Naive thymus-derived CD4-positive, alpha-beta T cell (primary cell): ENCODE measurements around the gene AKAP8L. TPM values are rescaled to one million over a fixed set of nuclear protein-coding genes. Genes with fewer than 3 reads are reported as not detected.

Experiments
- ATAC-seq: fragments of 150-1000 bp; cut with Tn5 transposase; 2 replicates; pipeline ENCODE4 v1.10.0; 2021; ENCODE audit warnings: mild to moderate bottlenecking, moderate library complexity
- CTCF ChIA-PET: fragments of 350-600 bp; sonication (Branson Sonifier 250); formaldehyde crosslinking; loops from one replicate; lab custom pipeline; 2021; ENCODE audit warnings: antibody characterized with exemption; lab: Charles Lee
- POLR2A ChIA-PET: fragments of 350-600 bp; sonication (Branson Sonifier 250); formaldehyde crosslinking; loops from one replicate; lab custom pipeline; 2021; ENCODE audit warnings: antibody characterized with exemption, inconsistent platforms; lab: Charles Lee
- DNase-seq, 9 donors: peaks; one replicate each; pipeline versions ENCODE4 v3.0.0 to v3.0.0-alpha.2; 2020 to 2022; ENCODE audit warnings: mixed read lengths in 1 of 9
- H3K27ac ChIP-seq: one replicate; pipeline ENCODE4 v1.7.0; 2013; ENCODE audit warnings: mild to moderate bottlenecking, low read depth, low read length, moderate library complexity
- H3K27me3 ChIP-seq, 2 donors: one replicate each; pipeline ENCODE4 v1.7.0; 2013; ENCODE audit warnings: low read length in 2 of 2, mild to moderate bottlenecking in 2 of 2, moderate library complexity in 2 of 2; ENCODE audit not compliant: control insufficient read depth in 2 of 2, insufficient read depth in 2 of 2
- H3K36me3 ChIP-seq, 3 experiments: 1 replicate in 2 of 3; 2 replicates in 1 of 3; pipeline ENCODE4 v1.7.0; 2013; ENCODE audit warnings: low read length in 3 of 3, mild to moderate bottlenecking in 3 of 3, moderate library complexity in 1 of 3; ENCODE audit not compliant: insufficient read depth in 3 of 3, control insufficient read depth in 2 of 3
- H3K4me1 ChIP-seq, 2 donors: one replicate each; pipeline ENCODE4 v1.7.0; 2013; ENCODE audit warnings: low read length in 2 of 2, mild to moderate bottlenecking in 2 of 2, moderate library complexity in 1 of 2; ENCODE audit not compliant: control insufficient read depth in 2 of 2, insufficient read depth in 2 of 2
- H3K4me3 ChIP-seq: 2 replicates; pipeline ENCODE4 v1.7.0; 2013; ENCODE audit warnings: mild to moderate bottlenecking, low read length
- H3K9me3 ChIP-seq, 3 experiments: 1 replicate in 2 of 3; 2 replicates in 1 of 3; pipeline ENCODE4 v1.7.0; 2013; ENCODE audit warnings: low read length in 3 of 3; ENCODE audit not compliant: control insufficient read depth in 2 of 3
- H3K27ac Mint-ChIP-seq, 9 donors: one replicate each; pipeline ENCODE4 v1.8.0; 2020 to 2022; ENCODE audit warnings: mixed read lengths in 9 of 9, mild to moderate bottlenecking in 8 of 9, moderate library complexity in 5 of 9, inconsistent platforms in 2 of 9
- H3K27me3 Mint-ChIP-seq, 5 donors: one replicate each; pipeline ENCODE4 v1.8.0; 2021 to 2022; ENCODE audit warnings: mixed read lengths in 5 of 5, mild to moderate bottlenecking in 1 of 5
- H3K36me3 Mint-ChIP-seq, 5 donors: one replicate each; pipeline ENCODE4 v1.8.0; 2020 to 2022; ENCODE audit warnings: mixed read lengths in 5 of 5, mild to moderate bottlenecking in 3 of 5, inconsistent platforms in 1 of 5
- H3K4me1 Mint-ChIP-seq, 7 donors: one replicate each; pipeline ENCODE4 v1.8.0; 2020 to 2022; ENCODE audit warnings: mixed read lengths in 7 of 7, mild to moderate bottlenecking in 3 of 7, inconsistent platforms in 1 of 7
- H3K4me3 Mint-ChIP-seq, 10 donors: one replicate each; pipeline ENCODE4 v1.8.0; 2020 to 2022; ENCODE audit warnings: mild to moderate bottlenecking in 10 of 10, mixed read lengths in 10 of 10, moderate library complexity in 6 of 10, inconsistent platforms in 2 of 10
- H3K9me3 Mint-ChIP-seq, 11 donors: one replicate each; pipeline ENCODE4 v1.8.0; 2020 to 2022; ENCODE audit warnings: mixed read lengths in 11 of 11, mild to moderate bottlenecking in 4 of 11, inconsistent platforms in 1 of 11, moderate library complexity in 1 of 11
- intact Hi-C, 2 donors: fragments of 100-400 bp; cut with micrococcal nuclease; formaldehyde crosslinking; loops; one replicate each; pipeline ENCODE4 v1.15.1; 2023
- polyA plus RNA-seq, 2 donors: library from polyadenylated mRNA; unstranded; fragments of 300-500 nt; fragmentation: Illumina TruSeq; gene quantifications; one replicate each; pipeline ENCODE4 v1.2.3, GENCODE V29; 2021
- total RNA-seq, 6 experiments: library from RNA in 5 of 6; stranded (reverse) in 5 of 6; gene quantifications; 1 replicate in 5 of 6; 2 replicates in 1 of 6; pipeline ENCODE4 v1.2.3 and lab custom pipeline; 2021 to 2026

Gene AKAP8L
- total and polyA plus RNA-seq, 7 experiments from 2014 or later = 39.9 to 208 (median 141) TPM

GRCh38 chr19:15439821-15440641 lies 21.2 kb upstream of the AKAP8L start:
- DNase-seq (no peak), ATAC-seq (no peak)
- CTCF ChIA-PET = interaction anchor here (1.5 kb wide), 1 partner anchor 21 kb away, joined by 3 read pairs; no protein-coding TSS in a partner anchor
- POLR2A ChIA-PET = no interaction called here
- Histone ChIP-seq H3K9me3 (no peaks in the 10 kb centered on the region), H3K36me3 (no peaks in the 10 kb centered on the region), H3K4me1 (no peaks in the 10 kb centered on the region), H3K4me3 (no peak overlapping the region), H3K27me3 (no peaks in the 10 kb centered on the region), H3K27ac (no peak overlapping the region)
- intact Hi-C loops = no loop called here
- H3K4me3 Mint-ChIP-seq = no peak overlapping the region
- peaks cover 0 to 2% (median 0%) of the 10 kb centered on the region in 11 donors for H3K9me3 Mint-ChIP-seq
- no peaks in the 10 kb centered on the region for H3K27me3 Mint-ChIP-seq
- no peaks in the 10 kb centered on the region for H3K36me3 Mint-ChIP-seq
- H3K4me1 Mint-ChIP-seq = peaks cover 0 to 4% (median 0%) of the 10 kb centered on the region in 7 donors
- H3K27ac Mint-ChIP-seq = no peak overlapping the region

- intact Hi-C loops = no loop called here
- H3K36me3 Mint-ChIP-seq = no peaks in the 10 kb centered on the region
- H3K9me3 ChIP-seq = no peaks in the 10 kb centered on the region
- no peaks in the 10 kb centered on the region for H3K27me3 ChIP-seq
- CTCF ChIA-PET = interaction anchor here (1.5 kb wide), 1 partner anchor 20 kb away, joined by 3 read pairs; no protein-coding TSS in a partner anchor
- no peaks in the 10 kb centered on the region for H3K27me3 Mint-ChIP-seq
- H3K36me3 ChIP-seq = no peaks in the 10 kb centered on the region
- no peak overlapping the region for H3K27ac ChIP-seq
- POLR2A ChIA-PET = interaction anchor here (1.0 kb wide), 1 partner anchor 20 kb away, joined by 3 read pairs; the partner anchor contains the start of gene AKAP8L
- no peaks in the 10 kb centered on the region for H3K4me1 ChIP-seq
- H3K9me3 Mint-ChIP-seq = peaks cover 0 to 2% (median 0%) of the 10 kb centered on the region in 11 donors
- H3K27ac Mint-ChIP-seq = peak overlapping the region in 1 of 9 donors; percentile 25
- H3K4me1 Mint-ChIP-seq = peaks cover 0 to 4% (median 0%) of the 10 kb centered on the region in 7 donors
- no peak overlapping the region for H3K4me3 ChIP-seq
- DNase-seq (no peak), ATAC-seq (no peak)
- no peak overlapping the region for H3K4me3 Mint-ChIP-seq
Measured at GRCh38 chr19:15439078-15439799, 20.5 kb upstream of the AKAP8L start.

- Mint-ChIP-seq H3K4me3 (no peak overlapping the region), H3K4me1 (peaks cover under 1 to 6% (median under 1%) of the 10 kb centered on the region in 7 donors), H3K9me3 (peaks cover 0 to 2% (median 0%) of the 10 kb centered on the region in 11 donors), H3K27me3 (no peaks in the 10 kb centered on the region), H3K36me3 (no peaks in the 10 kb centered on the region), H3K27ac (no peak overlapping the region)
- ATAC-seq = no peak
- Histone ChIP-seq H3K27me3 (no peaks in the 10 kb centered on the region), H3K9me3 (no peaks in the 10 kb centered on the region), H3K36me3 (no peaks in the 10 kb centered on the region), H3K27ac (no peak overlapping the region), H3K4me3 (no peak overlapping the region), H3K4me1 (peaks cover 0 to 1% of the 10 kb centered on the region in 2 donors)
- ChIA-PET CTCF (interaction anchor here (1.5 kb wide), 1 partner anchor 19 kb away, joined by 3 read pairs; no protein-coding TSS in a partner anchor), POLR2A (interaction anchor here (1.0 kb wide), 1 partner anchor 20 kb away, joined by 3 read pairs; the partner anchor contains the start of gene AKAP8L)
- no peak for DNase-seq
- intact Hi-C loops = no loop called here
Measured at GRCh38 chr19:15438577-15438976, 19.8 kb upstream of the AKAP8L start.

- Histone ChIP-seq H3K4me1 (peaks cover 0 to 5% of the 10 kb centered on the region in 2 donors), H3K27ac (no peak overlapping the region), H3K9me3 (no peaks in the 10 kb centered on the region), H3K27me3 (no peaks in the 10 kb centered on the region), H3K4me3 (no peak overlapping the region), H3K36me3 (no peaks in the 10 kb centered on the region)
- H3K36me3 Mint-ChIP-seq = no peaks in the 10 kb centered on the region
- H3K9me3 Mint-ChIP-seq = peaks cover 0 to 2% (median 0%) of the 10 kb centered on the region in 11 donors
- ATAC-seq (no peak), DNase-seq (no peak)
- CTCF ChIA-PET = interaction anchor here (1.5 kb wide), 1 partner anchor 19 kb away, joined by 3 read pairs; no protein-coding TSS in a partner anchor
- POLR2A ChIA-PET = no interaction called here
- peaks cover 0 to under 1% (median 0%) of the 10 kb centered on the region in 5 donors for H3K27me3 Mint-ChIP-seq
- intact Hi-C loops = no loop called here
- no peak overlapping the region for H3K27ac Mint-ChIP-seq
- H3K4me3 Mint-ChIP-seq = no peak overlapping the region
- H3K4me1 Mint-ChIP-seq = peaks cover 5 to 10% (median 6%) of the 10 kb centered on the region in 7 donors
Measured at GRCh38 chr19:15438124-15438496, 19.3 kb upstream of the AKAP8L start.

GRCh38 chr19:15437355-15438123 lies 18.8 kb upstream of the AKAP8L start:
- ATAC-seq (no peak), DNase-seq (no peak)
- H3K9me3 ChIP-seq = no peaks in the 10 kb centered on the region
- H3K27me3 ChIP-seq = no peaks in the 10 kb centered on the region
- POLR2A ChIA-PET = interaction anchor here (0.6 to 0.9 kb wide), 2 partner anchors 18 to 114 kb away, joined by 4 to 8 read pairs; partner anchors contain the start of gene AKAP8L
- Mint-ChIP-seq H3K36me3 (no peaks in the 10 kb centered on the region), H3K27ac (peak overlapping the region in 1 of 9 donors; percentile 41), H3K27me3 (peaks cover 0 to 2% (median 0%) of the 10 kb centered on the region in 5 donors), H3K9me3 (peaks cover 0 to 2% (median 0%) of the 10 kb centered on the region in 11 donors), H3K4me3 (peak overlapping the region in 1 of 10 donors; percentile 51), H3K4me1 (peaks cover 5 to 13% (median 9%) of the 10 kb centered on the region in 7 donors)
- peaks cover 0 to 5% of the 10 kb centered on the region in 2 donors for H3K4me1 ChIP-seq
- no peaks in the 10 kb centered on the region for H3K36me3 ChIP-seq
- no peak overlapping the region for H3K27ac ChIP-seq
- intact Hi-C loops = no loop called here
- no peak overlapping the region for H3K4me3 ChIP-seq
- CTCF ChIA-PET = interaction anchor here (0.8 to 1.0 kb wide), 2 partner anchors 18 to 114 kb away, joined by 3 read pairs; partner anchors contain the start of gene AKAP8L

- ChIA-PET CTCF (interaction anchor here (0.8 to 1.0 kb wide), 2 partner anchors 18 to 115 kb away, joined by 3 read pairs; partner anchors contain the start of gene AKAP8L), POLR2A (interaction anchor here (0.9 to 2.4 kb wide), 2 partner anchors 14 to 18 kb away, joined by 8 to 12 read pairs; partner anchors contain the start of genes AKAP8L and WIZ)
- H3K9me3 Mint-ChIP-seq = peaks cover 0 to 2% (median 0%) of the 10 kb centered on the region in 11 donors
- no peaks in the 10 kb centered on the region for H3K9me3 ChIP-seq
- peaks cover 8 to 16% (median 11%) of the 10 kb centered on the region in 7 donors for H3K4me1 Mint-ChIP-seq
- H3K36me3 Mint-ChIP-seq = peaks cover 0 to 3% (median 0%) of the 10 kb centered on the region in 5 donors
- no peak overlapping the region for H3K27ac Mint-ChIP-seq
- no peaks in the 10 kb centered on the region for H3K36me3 ChIP-seq
- DNase-seq (no peak), ATAC-seq (no peak)
- no peaks in the 10 kb centered on the region for H3K27me3 ChIP-seq
- H3K27me3 Mint-ChIP-seq = peaks cover 0 to 2% (median 0%) of the 10 kb centered on the region in 5 donors
- H3K27ac ChIP-seq = no peak overlapping the region
- H3K4me1 ChIP-seq = peaks cover 1 to 8% of the 10 kb centered on the region in 2 donors
- no peak overlapping the region for H3K4me3 Mint-ChIP-seq
- intact Hi-C loops = no loop called here
- no peak overlapping the region for H3K4me3 ChIP-seq
Measured at GRCh38 chr19:15436826-15437110, 18.0 kb upstream of the AKAP8L start.
